ENCODE results near the gene ELMO2. TPM values are rescaled to one million over a fixed set of nuclear protein-coding genes. Genes with fewer than 3 reads are reported as not detected.

Gene ELMO2
- total RNA-seq, 2 experiments from 2014 or later, result 85.6 to 97.6 TPM

DNA sequence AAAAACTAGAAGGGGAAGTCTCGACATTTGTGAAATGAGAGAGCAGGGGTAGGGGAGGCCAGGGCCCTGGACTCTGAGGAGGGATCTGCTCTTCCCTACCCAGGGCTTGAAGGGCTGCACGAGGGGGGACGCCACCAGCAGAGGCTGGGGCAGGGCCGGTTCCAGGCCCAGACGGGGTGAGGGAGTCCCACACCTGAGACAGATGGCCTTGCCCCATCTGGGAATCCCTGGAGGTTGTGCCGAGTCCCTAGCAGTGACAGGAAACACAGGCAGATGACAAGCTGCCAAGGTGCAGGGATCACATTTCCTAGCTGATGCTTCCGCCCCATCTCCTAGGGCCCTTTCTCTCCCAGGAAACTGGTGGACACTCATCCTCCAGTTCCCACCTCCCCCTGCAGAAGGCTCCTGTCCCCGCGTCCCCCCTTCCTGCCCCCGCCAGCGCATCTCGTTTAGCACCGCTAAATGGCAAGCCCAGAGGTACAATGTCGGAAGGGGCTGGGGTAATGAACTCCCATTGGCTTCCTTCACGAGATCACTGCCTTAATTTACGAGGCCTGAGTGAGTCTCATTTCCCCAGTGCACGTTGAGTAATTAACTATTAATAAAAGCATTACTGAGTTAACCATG is 63.0 kb downstream of the ELMO2 start:
- Mint-ChIP-seq H3K27ac (no peak overlapping the region), H3K4me1 (peaks cover 11% of the 10 kb centered on the region), H3K36me3 (ENCODE audit: low read depth) (peaks cover 6% of the 10 kb centered on the region), H3K9me3 (no peaks in the 10 kb centered on the region), H3K4me3 (no peak overlapping the region), H3K27me3 (peaks cover 42% of the 10 kb centered on the region)
- POLR2A ChIA-PET, result interaction anchor here (1.4 kb wide), 1 partner anchor 20 kb away, joined by 4 read pairs; no protein-coding TSS in a partner anchor
- no peak for DNase-seq
- CTCF ChIA-PET, result interaction anchor here (0.7 kb wide), 1 partner anchor 37 kb away, joined by 3 read pairs; no protein-coding TSS in a partner anchor

DNA sequence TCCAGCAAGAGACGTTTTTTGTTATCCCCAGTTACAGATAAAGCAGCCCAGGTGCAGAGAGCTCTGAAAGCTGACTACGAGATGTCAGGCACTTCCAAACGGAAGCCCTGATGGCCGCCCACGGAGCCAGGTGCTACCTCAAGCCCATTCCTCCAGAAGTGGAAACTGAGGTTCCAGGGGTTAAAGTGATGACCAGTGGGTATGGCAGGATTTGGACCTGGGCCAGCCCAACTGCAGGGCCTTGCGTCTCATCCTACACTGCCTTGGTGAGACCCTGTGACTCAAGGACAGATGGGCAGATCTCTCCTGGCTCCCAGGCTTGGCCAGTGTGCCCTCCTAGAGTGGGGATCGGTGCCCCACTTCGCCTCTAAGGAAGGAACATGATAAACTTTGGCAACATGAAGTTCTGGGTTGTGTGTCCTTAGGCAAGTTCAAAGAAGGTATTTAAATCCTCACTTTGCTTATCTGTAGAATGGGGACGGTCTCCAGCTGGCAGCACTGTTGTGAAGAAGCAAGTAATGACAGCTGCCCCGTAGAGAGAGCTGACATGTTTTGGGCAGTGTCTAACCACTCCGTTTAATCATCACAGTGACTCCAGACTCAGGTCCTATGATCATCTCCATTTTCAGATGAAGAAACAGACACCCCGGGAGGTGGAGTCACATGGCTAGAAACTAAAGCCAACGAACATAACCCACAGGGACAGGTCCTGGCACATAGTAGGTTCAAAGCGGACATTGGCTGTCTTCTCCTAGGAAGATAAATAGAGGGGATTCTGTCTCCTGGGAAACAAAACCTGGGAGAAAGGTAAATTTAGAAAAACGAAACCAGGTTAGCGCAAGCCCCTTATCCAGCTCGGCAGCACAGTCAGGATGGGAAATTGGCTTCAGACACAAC is 63.7 kb downstream of the ELMO2 start:
- no peaks in the 10 kb centered on the region for H3K9me3 Mint-ChIP-seq
- ChIA-PET POLR2A (interaction anchor here (1.4 kb wide), 1 partner anchor 21 kb away, joined by 4 read pairs; no protein-coding TSS in a partner anchor), CTCF (interaction anchor here (0.7 kb wide), 1 partner anchor 36 kb away, joined by 3 read pairs; no protein-coding TSS in a partner anchor)
- no peak overlapping the region for H3K4me3 Mint-ChIP-seq
- peaks cover 42% of the 10 kb centered on the region for H3K27me3 Mint-ChIP-seq
- H3K36me3 Mint-ChIP-seq (ENCODE audit: low read depth), result peaks cover 6% of the 10 kb centered on the region
- H3K4me1 Mint-ChIP-seq, result peaks cover 11% of the 10 kb centered on the region
- no peak for DNase-seq
- H3K27ac Mint-ChIP-seq, result no peak overlapping the region

DNA sequence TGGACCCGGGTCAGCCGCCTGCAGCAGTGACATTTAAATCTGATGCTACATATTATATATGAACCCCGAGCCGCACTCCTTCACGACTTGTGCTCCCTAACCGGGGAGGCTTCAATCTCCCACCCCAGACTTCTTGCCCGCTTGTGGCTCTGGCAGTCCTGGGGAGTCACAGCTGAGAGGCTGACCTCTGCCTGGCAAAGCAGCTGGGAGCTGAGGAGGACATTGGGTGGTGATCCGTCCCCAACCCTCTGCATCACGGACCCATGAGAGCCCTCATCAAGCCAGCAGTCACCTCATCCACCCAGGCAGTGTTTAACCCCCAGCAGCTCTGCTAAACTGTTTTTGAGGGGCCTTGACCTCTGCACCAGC is 64.4 kb downstream of the ELMO2 start:
- ChIA-PET CTCF (no interaction called here), POLR2A (interaction anchor here (1.4 kb wide), 1 partner anchor 22 kb away, joined by 4 read pairs; no protein-coding TSS in a partner anchor)
- Mint-ChIP-seq H3K27me3 (peaks cover 42% of the 10 kb centered on the region), H3K36me3 (ENCODE audit: low read depth) (peaks cover 5% of the 10 kb centered on the region), H3K4me3 (no peak overlapping the region), H3K9me3 (no peaks in the 10 kb centered on the region), H3K4me1 (peaks cover 10% of the 10 kb centered on the region), H3K27ac (no peak overlapping the region)
- DNase-seq, result no peak

DNA sequence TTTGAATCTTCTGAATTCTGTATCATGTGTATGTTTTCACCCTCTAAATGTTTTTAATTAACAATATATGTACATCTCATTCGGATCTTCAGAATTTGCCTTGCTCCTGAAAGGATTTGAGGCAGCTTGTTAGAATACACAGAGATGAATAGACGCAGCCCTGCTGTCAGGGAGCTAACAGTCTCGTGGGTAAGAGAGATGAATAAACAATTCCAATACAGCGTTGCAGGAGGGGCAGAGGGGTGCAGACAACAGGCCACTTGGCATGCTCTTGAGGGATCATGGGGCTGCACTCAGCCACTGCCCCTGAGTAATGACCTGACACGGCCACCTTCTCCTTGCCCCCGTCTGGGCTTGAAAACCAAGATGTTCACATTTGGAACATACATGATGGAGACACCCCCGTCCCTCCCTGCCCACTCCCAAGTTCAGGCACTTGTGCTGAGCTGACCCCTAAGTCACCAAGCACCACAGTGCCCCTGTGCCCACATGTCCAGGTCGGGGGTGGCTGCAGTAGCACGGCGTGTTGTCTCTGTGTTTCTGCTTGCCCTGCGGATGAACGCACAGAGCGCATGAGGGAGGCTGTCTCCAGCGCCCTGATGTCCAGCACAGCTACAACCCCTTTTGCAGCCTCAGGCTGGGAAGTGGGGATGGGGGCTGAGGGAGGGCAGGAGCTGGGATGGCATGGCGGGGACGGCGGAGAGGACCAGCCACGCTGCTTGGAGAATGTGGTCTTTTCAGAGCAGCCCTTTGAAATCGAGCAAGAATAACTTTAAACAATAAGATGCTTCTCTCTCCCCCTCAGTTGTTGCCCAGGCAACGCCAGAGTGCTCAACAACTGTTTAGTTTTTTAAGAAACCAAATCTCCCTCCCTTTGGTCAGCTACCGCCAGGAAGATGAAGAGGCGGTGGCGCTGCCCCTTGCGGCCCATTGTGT is 65.1 kb downstream of the ELMO2 start:
- peaks cover 42% of the 10 kb centered on the region for H3K27me3 Mint-ChIP-seq
- CTCF ChIA-PET, result interaction anchor here (2.3 kb wide), 1 partner anchor 8 kb away, joined by 7 read pairs; no protein-coding TSS in a partner anchor
- POLR2A ChIA-PET, result no interaction called here
- peaks cover 3% of the 10 kb centered on the region for H3K36me3 Mint-ChIP-seq (ENCODE audit: low read depth)
- H3K9me3 Mint-ChIP-seq, result no peaks in the 10 kb centered on the region
- peaks cover 8% of the 10 kb centered on the region for H3K4me1 Mint-ChIP-seq
- H3K27ac Mint-ChIP-seq, result no peak overlapping the region
- DNase-seq, result no peak
- H3K4me3 Mint-ChIP-seq, result no peak overlapping the region

DNA sequence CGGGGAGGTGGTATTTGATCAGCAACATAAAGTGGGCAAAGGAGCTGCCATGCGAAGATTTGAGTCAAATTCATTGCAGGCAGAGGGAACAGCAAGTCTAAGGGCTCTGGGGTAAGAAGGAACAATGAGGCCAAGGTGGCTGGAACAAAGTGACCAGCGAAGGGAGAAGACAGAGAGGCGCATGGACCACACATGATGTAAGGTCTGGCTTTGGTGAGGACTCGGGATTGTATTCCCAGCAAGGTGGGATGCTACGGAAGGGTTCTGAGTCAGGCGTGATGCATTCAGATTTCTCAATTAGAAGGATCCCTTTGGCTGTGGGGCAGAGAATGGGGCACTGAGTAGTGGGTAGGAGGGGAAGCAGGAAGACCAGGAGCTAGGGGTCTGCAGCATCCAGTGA is 67.4 kb downstream of the ELMO2 start:
- Mint-ChIP-seq H3K9me3 (no peaks in the 10 kb centered on the region), H3K4me3 (no peak overlapping the region), H3K36me3 (ENCODE audit: low read depth) (no peaks in the 10 kb centered on the region), H3K27me3 (peaks cover 45% of the 10 kb centered on the region), H3K27ac (no peak overlapping the region), H3K4me1 (peaks cover 6% of the 10 kb centered on the region)
- DNase-seq, result no peak
- CTCF ChIA-PET, result interaction anchor here (2.3 kb wide), 1 partner anchor 10 kb away, joined by 7 read pairs; no protein-coding TSS in a partner anchor
- POLR2A ChIA-PET, result interaction anchor here (1.2 kb wide), 1 partner anchor 9 kb away, joined by 3 read pairs; no protein-coding TSS in a partner anchor

DNA sequence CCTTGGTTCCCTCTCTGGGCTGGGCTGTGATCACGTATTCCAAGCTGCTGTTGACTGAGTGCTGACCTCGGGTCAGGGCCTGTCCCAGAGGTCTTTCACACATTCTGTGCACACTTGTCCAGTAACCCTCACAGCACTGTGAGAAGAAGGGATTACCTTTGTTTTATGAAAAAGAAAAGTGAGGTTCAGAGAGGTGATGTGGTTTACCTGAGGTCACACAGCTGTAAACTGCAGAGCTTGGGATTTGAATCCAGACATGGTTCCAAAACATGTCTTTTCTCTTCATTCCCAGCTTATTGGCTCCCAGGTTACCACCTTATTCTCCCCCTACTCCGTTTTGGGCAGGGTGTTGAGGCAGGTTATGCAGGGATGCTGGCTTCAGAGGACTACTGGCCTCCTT is 69.7 kb downstream of the ELMO2 start:
- Mint-ChIP-seq H3K27ac (no peak overlapping the region), H3K4me1 (no peaks in the 10 kb centered on the region), H3K36me3 (ENCODE audit: low read depth) (no peaks in the 10 kb centered on the region), H3K27me3 (peaks cover 35% of the 10 kb centered on the region), H3K9me3 (no peaks in the 10 kb centered on the region), H3K4me3 (no peak overlapping the region)
- DNase-seq, result no peak
- CTCF ChIA-PET, result no interaction called here
- POLR2A ChIA-PET, result no interaction called here

- H3K36me3 Mint-ChIP-seq (ENCODE audit: low read depth), result no peaks in the 10 kb centered on the region
- DNase-seq, result no peak
- H3K9me3 Mint-ChIP-seq, result no peaks in the 10 kb centered on the region
- POLR2A ChIA-PET, result no interaction called here
- CTCF ChIA-PET, result no interaction called here
- no peak overlapping the region for H3K4me3 Mint-ChIP-seq
- no peaks in the 10 kb centered on the region for H3K4me1 Mint-ChIP-seq
- no peak overlapping the region for H3K27ac Mint-ChIP-seq
- H3K27me3 Mint-ChIP-seq, result peaks cover 27% of the 10 kb centered on the region
Measured at GRCh38 chr20:46334303-46334904, 72.0 kb downstream of the ELMO2 start.

GRCh38 chr20:46333161-46333991 is 73.0 kb downstream of the ELMO2 start:
- POLR2A ChIA-PET, result interaction anchor here (1.1 kb wide), 1 partner anchor 31 kb away, joined by 4 read pairs; no protein-coding TSS in a partner anchor

DNA sequence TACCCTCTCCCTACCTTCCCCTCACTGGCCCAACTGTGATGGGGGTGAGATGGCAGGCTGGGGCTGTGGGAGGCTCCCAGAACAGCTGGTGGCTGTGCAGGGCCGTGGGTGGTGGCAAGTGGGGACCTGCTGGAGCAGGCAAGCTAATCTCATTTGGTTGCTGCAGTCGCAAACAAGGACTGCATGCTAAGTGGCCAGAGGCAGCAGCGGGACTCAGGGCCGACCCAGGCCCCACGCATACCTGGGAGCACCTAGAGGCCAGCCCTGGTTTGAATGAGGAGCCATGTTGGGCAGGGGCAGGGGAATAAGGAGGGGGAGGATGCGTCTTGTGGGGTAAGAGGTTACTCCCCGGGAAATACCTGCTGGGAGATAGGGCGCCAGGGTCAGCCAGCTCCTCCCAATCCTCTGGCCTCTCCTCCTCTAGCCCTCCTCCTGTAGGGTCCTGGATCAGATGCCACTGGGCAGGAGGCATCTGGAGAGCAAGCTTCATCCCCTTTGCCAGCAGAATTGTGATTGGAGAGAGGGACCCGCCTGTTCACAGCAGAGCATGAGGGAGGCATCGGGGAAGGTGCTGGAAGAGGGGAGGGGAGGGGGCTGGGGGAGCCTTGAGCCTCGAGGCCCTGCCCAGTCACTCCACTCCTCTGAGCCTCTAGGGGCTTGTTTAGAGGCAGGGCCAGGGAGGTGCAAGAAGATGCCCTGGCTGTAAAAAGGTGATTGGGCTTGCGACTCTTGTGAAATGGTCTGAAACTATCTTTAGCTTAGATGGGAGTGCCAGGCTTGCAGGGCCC is 73.8 kb downstream of the ELMO2 start:
- H3K4me1 Mint-ChIP-seq, result no peaks in the 10 kb centered on the region
- CTCF ChIA-PET, result interaction anchor here (1.2 kb wide), 1 partner anchor 16 kb away, joined by 4 read pairs; no protein-coding TSS in a partner anchor
- peaks cover 21% of the 10 kb centered on the region for H3K27me3 Mint-ChIP-seq
- H3K9me3 Mint-ChIP-seq, result no peaks in the 10 kb centered on the region
- DNase-seq, result no peak
- POLR2A ChIA-PET, result interaction anchor here (1.1 kb wide), 1 partner anchor 31 kb away, joined by 4 read pairs; no protein-coding TSS in a partner anchor
- H3K4me3 Mint-ChIP-seq, result no peak overlapping the region
- no peaks in the 10 kb centered on the region for H3K36me3 Mint-ChIP-seq (ENCODE audit: low read depth)
- no peak overlapping the region for H3K27ac Mint-ChIP-seq

More at GRCh38 chr20:46333161-46333991, 73.0 kb downstream of the ELMO2 start:
- Mint-ChIP-seq H3K27ac (no peak overlapping the region), H3K4me1 (no peaks in the 10 kb centered on the region), H3K9me3 (no peaks in the 10 kb centered on the region), H3K27me3 (peaks cover 21% of the 10 kb centered on the region), H3K36me3 (ENCODE audit: low read depth) (no peaks in the 10 kb centered on the region), H3K4me3 (no peak overlapping the region)
- DNase-seq, result no peak
- CTCF ChIA-PET, result interaction anchor here (1.2 kb wide), 1 partner anchor 16 kb away, joined by 4 read pairs; no protein-coding TSS in a partner anchor

GRCh38 chr20:46331611-46332361 is 74.6 kb downstream of the ELMO2 start:
- DNase-seq, result no peak
- H3K36me3 Mint-ChIP-seq (ENCODE audit: low read depth), result no peaks in the 10 kb centered on the region
- H3K4me1 Mint-ChIP-seq, result no peaks in the 10 kb centered on the region
- POLR2A ChIA-PET, result interaction anchor here (1.1 kb wide), 1 partner anchor 32 kb away, joined by 4 read pairs; no protein-coding TSS in a partner anchor
- no peak overlapping the region for H3K27ac Mint-ChIP-seq
- H3K4me3 Mint-ChIP-seq, result no peak overlapping the region
- H3K27me3 Mint-ChIP-seq, result peaks cover 21% of the 10 kb centered on the region
- CTCF ChIA-PET, result no interaction called here
- H3K9me3 Mint-ChIP-seq, result no peaks in the 10 kb centered on the region
